ENCODE results near the gene TRIM2.

TRIM2 gene

GRCh38 chr4:153221783-153222706, 17.8 kb downstream of the TRIM2 start:
- Histone ChIP-seq H2BK12ac (ENCODE audit: low read length) (no peak overlapping the region), H2BK120ac (ENCODE audit: low read depth, low read length) (peak overlapping the region; percentile 61)

GRCh38 chr4:153222707-153223426, 18.6 kb downstream of the TRIM2 start:
- peaks cover 0 to 39% of the 10 kb centered on the region in 2 donors for H3K36me3 ChIP-seq (replicated peaks in 1 of 2; ENCODE audit: control insufficient read depth in 2 of 2, insufficient read depth in 2 of 2, low read length in 2 of 2)

More at GRCh38 chr4:153221783-153222706, 17.8 kb downstream of the TRIM2 start:
- Histone ChIP-seq H3K9ac (ENCODE audit: low read depth, low read length, poor library complexity) (peak overlapping the region; percentile 90), H2BK5ac (ENCODE audit: low read length) (peak overlapping the region; percentile 89), H3K79me1 (ENCODE audit: low read depth, low read length) (no peaks in the 10 kb centered on the region), H4K91ac (ENCODE audit: low read depth, low read length, poor library complexity) (no peak overlapping the region), H3K27me3 (ENCODE audit: control insufficient read depth in 3 of 3, insufficient read depth in 3 of 3, low read depth in 1 of 3, low read length in 3 of 3) (no peaks in the 10 kb centered on the region), H3K14ac (ENCODE audit: low read length) (no peak overlapping the region), H3K27ac (replicated peaks; ENCODE audit: low read length) (peak overlapping the region; percentile 84), H3K4me3 (ENCODE audit: low read length in 2 of 2) (peak overlapping the region; percentile 69 to 80), H3K4me1 (ENCODE audit: control insufficient read depth in 2 of 2, insufficient read depth in 1 of 2, low read depth in 1 of 2, low read length in 2 of 2) (peaks cover 6 to 23% of the 10 kb centered on the region in 2 donors), H2AK5ac (ENCODE audit: low read depth, low read length) (no peak overlapping the region), H3K9me3 (replicated peaks in 1 of 2; ENCODE audit: control insufficient read depth in 2 of 2, insufficient read depth in 1 of 2, low read depth in 1 of 2, low read length in 2 of 2) (peaks cover 0 to 40% of the 10 kb centered on the region in 2 donors), H3K23ac (ENCODE audit: low read depth, low read length, poor library complexity) (peak overlapping the region; percentile 11), H2AFZ (ENCODE audit: low read length) (peak overlapping the region; percentile 83), H4K8ac (ENCODE audit: low read depth, low read length) (no peak overlapping the region), H3K18ac (ENCODE audit: low read length) (peak overlapping the region; percentile 96), H3K4ac (ENCODE audit: low read length) (no peak overlapping the region), H2BK15ac (ENCODE audit: low read length) (no peak overlapping the region), H3K4me2 (ENCODE audit: insufficient read depth, low read length, poor library complexity, severe bottlenecking) (peak overlapping the region; percentile 80), H3K36me3 (replicated peaks in 1 of 2; ENCODE audit: control insufficient read depth in 2 of 2, insufficient read depth in 2 of 2, low read length in 2 of 2) (peaks cover 0 to 36% of the 10 kb centered on the region in 2 donors)
- peak; percentile 80 for DNase-seq (ENCODE audit: low spot score)
- 100% methylated on average over 2 of the region's 30 CpGs; no CpG with 5 or more reads in 1 of the 2 donors for WGBS, 2 donors (ENCODE audit: extremely low coverage in 2 of 2, insufficient read length in 2 of 2, insufficient replicate concordance in 1 of 2)

GRCh38 chr4:153223427-153223801, 19.2 kb downstream of the TRIM2 start:
- Histone ChIP-seq H3K18ac (ENCODE audit: low read length) (peak overlapping the region; percentile 9), H2BK15ac (ENCODE audit: low read length) (no peak overlapping the region), H3K9me3 (replicated peaks in 1 of 2; ENCODE audit: control insufficient read depth in 2 of 2, insufficient read depth in 1 of 2, low read depth in 1 of 2, low read length in 2 of 2) (peaks cover 0 to 34% of the 10 kb centered on the region in 2 donors), H2BK12ac (ENCODE audit: low read length) (no peak overlapping the region), H2BK120ac (ENCODE audit: low read depth, low read length) (no peak overlapping the region), H3K14ac (ENCODE audit: low read length) (no peak overlapping the region), H3K27me3 (ENCODE audit: control insufficient read depth in 3 of 3, insufficient read depth in 3 of 3, low read depth in 1 of 3, low read length in 3 of 3) (no peaks in the 10 kb centered on the region), H3K27ac (replicated peaks; ENCODE audit: low read length) (no peak overlapping the region), H3K4me1 (ENCODE audit: control insufficient read depth in 2 of 2, insufficient read depth in 1 of 2, low read depth in 1 of 2, low read length in 2 of 2) (peaks cover 16 to 29% of the 10 kb centered on the region in 2 donors), H3K36me3 (replicated peaks in 1 of 2; ENCODE audit: control insufficient read depth in 2 of 2, insufficient read depth in 2 of 2, low read length in 2 of 2) (peaks cover 0 to 43% of the 10 kb centered on the region in 2 donors), H3K9ac (ENCODE audit: low read depth, low read length, poor library complexity) (no peak overlapping the region), H3K4me2 (ENCODE audit: insufficient read depth, low read length, poor library complexity, severe bottlenecking) (peak overlapping the region; percentile 80), H3K4ac (ENCODE audit: low read length) (no peak overlapping the region), H4K91ac (ENCODE audit: low read depth, low read length, poor library complexity) (no peak overlapping the region), H2AFZ (ENCODE audit: low read length) (peak overlapping the region; percentile 83), H2BK5ac (ENCODE audit: low read length) (no peak overlapping the region), H3K23ac (ENCODE audit: low read depth, low read length, poor library complexity) (no peak overlapping the region), H3K79me1 (ENCODE audit: low read depth, low read length) (no peaks in the 10 kb centered on the region), H4K8ac (ENCODE audit: low read depth, low read length) (no peak overlapping the region), H3K4me3 (ENCODE audit: low read length in 2 of 2) (peak overlapping the region; percentile 69 to 80), H2AK5ac (ENCODE audit: low read depth, low read length) (no peak overlapping the region)
- DNase-seq (ENCODE audit: low spot score), result no peak
- WGBS, 2 donors (ENCODE audit: extremely low coverage in 2 of 2, insufficient read length in 2 of 2, insufficient replicate concordance in 1 of 2), result no CpG with 5 or more reads among the region's 9 CpGs

More at GRCh38 chr4:153222707-153223426, 18.6 kb downstream of the TRIM2 start:
- no peak overlapping the region for H4K8ac ChIP-seq (ENCODE audit: low read depth, low read length)
- H2AFZ ChIP-seq (ENCODE audit: low read length), result peak overlapping the region; percentile 83
- H2BK15ac ChIP-seq (ENCODE audit: low read length), result no peak overlapping the region
- H4K91ac ChIP-seq (ENCODE audit: low read depth, low read length, poor library complexity), result no peak overlapping the region
- H3K9ac ChIP-seq (ENCODE audit: low read depth, low read length, poor library complexity), result peak overlapping the region; percentile 90
- DNase-seq (ENCODE audit: low spot score), result no peak
- peak overlapping the region; percentile 80 for H3K4me2 ChIP-seq (ENCODE audit: insufficient read depth, low read length, poor library complexity, severe bottlenecking)
- H3K4ac ChIP-seq (ENCODE audit: low read length), result no peak overlapping the region
- H2BK12ac ChIP-seq (ENCODE audit: low read length), result peak overlapping the region; percentile 91
- peak overlapping the region; percentile 89 for H2BK5ac ChIP-seq (ENCODE audit: low read length)
- peak overlapping the region; percentile 84 for H3K27ac ChIP-seq (replicated peaks; ENCODE audit: low read length)
- H3K4me3 ChIP-seq (ENCODE audit: low read length in 2 of 2), result peak overlapping the region; percentile 69 to 80
- H2AK5ac ChIP-seq (ENCODE audit: low read depth, low read length), result peak overlapping the region; percentile 24
- no peaks in the 10 kb centered on the region for H3K79me1 ChIP-seq (ENCODE audit: low read depth, low read length)
- peak overlapping the region; percentile 11 for H3K23ac ChIP-seq (ENCODE audit: low read depth, low read length, poor library complexity)
- peak overlapping the region; percentile 96 for H3K18ac ChIP-seq (ENCODE audit: low read length)
- no CpG with 5 or more reads among the region's 61 CpGs for WGBS, 2 donors (ENCODE audit: extremely low coverage in 2 of 2, insufficient read length in 2 of 2, insufficient replicate concordance in 1 of 2)
- peaks cover 13 to 29% of the 10 kb centered on the region in 2 donors for H3K4me1 ChIP-seq (ENCODE audit: control insufficient read depth in 2 of 2, insufficient read depth in 1 of 2, low read depth in 1 of 2, low read length in 2 of 2)
- no peaks in the 10 kb centered on the region for H3K27me3 ChIP-seq (ENCODE audit: control insufficient read depth in 3 of 3, insufficient read depth in 3 of 3, low read depth in 1 of 3, low read length in 3 of 3)
- H2BK120ac ChIP-seq (ENCODE audit: low read depth, low read length), result peak overlapping the region; percentile 61
- peaks cover 0 to 37% of the 10 kb centered on the region in 2 donors for H3K9me3 ChIP-seq (replicated peaks in 1 of 2; ENCODE audit: control insufficient read depth in 2 of 2, insufficient read depth in 1 of 2, low read depth in 1 of 2, low read length in 2 of 2)
- peak overlapping the region; percentile 59 for H3K14ac ChIP-seq (ENCODE audit: low read length)
